CD4-positive, alpha-beta T cell treated with Interleukin-4 for 4 hours (primary cell): Measurements from ENCODE around the gene ANO2.
"Not testable (repeated sequence)": the region's sequence is repeated elsewhere in the genome, so short reads cannot be mapped to it uniquely, and the experiment has no call there.

Experiments used
- DNase-seq: peaks from one replicate; pipeline ENCODE4 v3.0.0-alpha.2; 2020

ANO2 gene

DNA sequence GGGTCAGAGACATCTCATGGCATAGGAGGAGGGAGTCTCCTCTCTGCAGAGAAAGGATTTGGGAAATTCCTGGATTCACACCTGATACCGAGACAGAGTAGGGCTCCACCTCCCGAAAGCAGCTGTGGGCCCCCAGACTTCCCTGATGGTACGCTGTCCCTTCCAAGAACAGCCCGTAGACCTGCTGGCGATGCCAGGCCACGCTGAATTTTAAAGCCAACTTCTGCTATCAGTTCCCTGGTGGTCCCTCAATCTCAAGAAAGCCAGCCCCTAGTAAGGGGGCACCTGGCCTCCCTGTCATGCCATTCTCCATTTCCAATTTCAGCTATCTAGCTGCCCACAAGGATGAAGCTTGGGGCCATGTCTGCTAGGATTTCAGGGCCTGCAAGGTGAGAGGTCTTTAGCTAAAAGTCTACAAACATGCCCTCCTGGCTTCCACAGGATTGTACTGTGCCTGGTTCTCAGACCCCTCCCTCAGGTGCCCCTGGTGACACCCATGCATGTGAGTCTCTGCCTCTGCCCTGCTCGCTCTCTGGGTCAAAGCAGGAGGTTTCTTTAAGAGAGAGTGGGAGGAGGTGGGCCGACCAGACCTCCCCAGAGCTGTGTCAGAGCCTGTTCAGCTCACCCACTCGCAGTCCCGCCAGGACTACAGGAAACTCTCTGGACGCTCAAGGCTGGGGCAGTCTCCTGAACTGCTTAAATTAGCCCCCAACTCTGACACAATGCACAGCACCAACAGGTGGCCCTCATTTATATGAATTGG, 30.5 kb downstream of the ANO2 start:
- DNase-seq: no peak

GRCh38 chr12:5913387-5913786, 31.7 kb downstream of the ANO2 start:
- DNase-seq: no peak

GRCh38 chr12:5912437-5913334, 32.4 kb downstream of the ANO2 start:
- DNase-seq: no peak

- DNase-seq: no peak
These were observed 33.0 kb downstream of the ANO2 start for GRCh38 chr12:5912011-5912410.

GRCh38 chr12:5910790-5911548, 34.1 kb downstream of the ANO2 start:
- no peak for DNase-seq

GRCh38 chr12:5909560-5909959, 35.5 kb downstream of the ANO2 start:
- no peak for DNase-seq

DNA sequence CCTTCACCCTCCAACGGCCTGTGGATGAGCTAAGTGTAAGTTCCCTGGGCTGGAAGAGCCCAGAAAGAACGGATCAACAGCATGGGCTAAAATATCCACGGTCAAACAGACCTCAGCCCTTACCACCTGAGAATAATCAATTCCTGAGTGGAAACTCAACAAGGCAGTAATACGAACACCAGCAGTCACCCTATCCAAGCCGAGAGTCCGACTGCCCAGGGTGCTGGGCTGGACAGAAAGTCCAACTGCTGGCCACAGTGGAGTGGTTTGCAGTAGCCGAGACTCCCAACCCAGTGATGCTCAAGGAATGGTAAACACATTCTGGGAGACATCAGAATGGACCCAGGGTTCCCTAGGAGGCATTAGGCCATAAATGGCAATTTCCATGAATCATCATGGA, 36.8 kb downstream of the ANO2 start:
- no peak for DNase-seq

DNA sequence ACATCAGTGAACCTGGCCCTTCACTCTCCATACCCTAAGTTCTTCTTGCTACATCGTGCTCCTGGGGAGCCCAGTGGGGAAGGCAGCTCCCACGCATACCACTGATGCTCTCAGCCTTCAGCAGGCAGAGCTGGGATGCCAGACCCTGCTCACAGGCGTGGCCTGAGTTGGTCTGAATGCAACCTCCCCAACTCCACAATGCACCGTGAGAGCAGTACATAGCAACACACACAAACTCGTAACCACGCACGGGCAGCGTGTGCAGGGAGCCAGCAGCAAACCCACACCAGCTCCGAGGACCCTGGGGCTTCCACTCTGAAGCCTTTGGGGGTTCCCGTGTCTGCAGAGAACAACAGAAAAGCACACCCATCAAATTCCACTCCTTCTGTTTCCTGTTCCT, 37.3 kb downstream of the ANO2 start:
- DNase-seq: no peak

- DNase-seq: no peak
These were observed 39.3 kb downstream of the ANO2 start for GRCh38 chr12:5905757-5906156.

DNA sequence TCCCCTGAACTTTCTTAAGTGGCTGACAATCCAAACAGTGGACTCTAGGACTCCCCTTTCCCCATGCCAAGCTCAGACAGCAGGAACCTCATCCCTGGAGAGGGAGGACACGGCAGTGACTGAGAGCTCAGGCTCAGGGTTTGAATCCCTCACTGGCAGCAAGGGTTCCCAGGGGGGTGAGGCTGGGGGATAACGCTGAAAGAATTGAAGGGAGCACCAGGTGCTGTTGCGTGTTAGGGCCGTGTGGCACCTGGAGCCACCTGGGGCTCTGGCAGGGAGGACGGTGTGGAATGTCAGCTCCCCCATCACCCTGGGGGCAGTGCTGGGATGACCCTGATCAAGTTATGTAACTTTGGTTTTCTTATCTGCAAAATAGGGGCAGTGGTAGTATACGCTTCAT, 40.1 kb downstream of the ANO2 start:
- DNase-seq: no peak

DNA sequence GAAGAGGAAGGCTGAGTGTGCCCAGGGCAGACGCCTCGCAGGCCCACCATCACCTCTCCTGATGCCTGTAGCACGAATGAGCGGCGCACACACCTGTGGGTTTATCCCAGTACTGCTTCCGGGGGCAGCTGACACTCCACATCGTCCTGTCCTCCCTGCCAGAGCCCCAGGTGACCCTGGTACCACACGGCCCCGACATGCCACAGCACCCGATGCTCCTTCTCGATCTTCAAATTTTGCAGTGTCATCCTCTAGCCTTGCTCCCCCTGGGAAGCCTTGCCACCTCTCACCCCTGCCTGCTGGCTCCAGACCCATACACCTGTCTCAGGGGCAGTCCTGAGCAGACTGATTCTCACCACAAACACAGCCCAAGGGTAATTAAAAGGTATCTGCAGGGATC, 40.6 kb downstream of the ANO2 start:
- no peak for DNase-seq

- no peak for DNase-seq
These were observed 42.3 kb downstream of the ANO2 start for GRCh38 chr12:5902736-5903135.

DNA sequence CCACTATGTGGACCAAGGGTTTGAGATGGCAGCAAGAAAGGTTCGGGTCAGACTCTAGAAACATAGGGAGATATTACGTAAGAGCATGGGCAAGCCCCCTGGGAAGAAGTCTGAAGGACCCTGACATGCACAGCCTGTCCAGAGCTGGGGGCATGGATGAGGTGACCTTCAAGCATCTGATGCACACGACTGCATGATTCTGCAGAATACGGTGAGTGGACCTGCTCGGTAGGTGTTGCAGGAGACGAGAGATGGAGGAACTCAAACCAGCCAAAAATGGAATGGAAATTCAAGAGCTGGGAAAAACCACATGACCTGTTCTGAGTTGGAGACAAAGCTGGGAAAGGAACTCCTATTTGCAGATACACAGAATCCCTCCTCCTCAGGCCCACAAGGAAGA, 43.6 kb downstream of the ANO2 start:
- no peak for DNase-seq

GRCh38 chr12:5900533-5901205, 44.4 kb downstream of the ANO2 start:
- no peak for DNase-seq

GRCh38 chr12:5900076-5900475, 45.0 kb downstream of the ANO2 start:
- DNase-seq: no peak

DNA sequence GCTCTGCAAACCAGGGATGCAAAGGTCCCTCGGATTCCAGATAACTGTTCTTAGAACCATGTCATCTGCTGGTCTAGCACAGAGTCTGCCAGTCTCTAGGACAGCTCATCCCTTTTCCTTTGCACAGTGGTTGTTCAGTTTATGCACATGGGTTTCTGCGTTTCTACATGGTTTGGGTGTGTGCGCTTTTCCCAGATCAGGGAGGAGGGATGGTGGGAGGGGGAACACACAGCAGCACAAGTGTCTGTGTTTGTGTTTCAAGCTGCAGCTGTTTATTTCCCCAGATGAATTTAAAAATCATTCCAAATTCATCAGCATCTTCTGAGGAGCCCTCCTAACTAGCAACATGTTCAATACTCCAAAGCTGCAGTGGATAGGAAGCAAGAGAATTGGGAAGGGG, 45.4 kb downstream of the ANO2 start:
- DNase-seq: no peak

DNA sequence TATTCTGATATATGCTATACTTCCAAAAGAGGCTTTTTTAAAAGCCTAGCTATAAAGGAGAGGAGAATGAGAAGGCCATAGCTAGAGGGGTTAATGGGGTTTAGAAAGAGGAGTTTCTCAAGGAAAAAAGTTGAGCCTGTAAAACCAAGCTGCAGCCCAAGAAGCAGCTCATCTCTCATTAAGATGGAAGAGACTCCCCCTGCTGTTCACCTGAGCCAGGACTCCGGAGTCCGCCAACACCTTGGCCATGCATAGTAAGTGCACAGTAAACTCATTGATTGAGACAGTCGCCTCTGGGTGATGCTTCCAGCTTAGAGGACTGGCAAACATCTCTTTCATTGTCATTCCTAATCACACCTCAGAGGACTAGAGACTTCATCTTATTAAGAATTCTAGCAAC, 46.2 kb downstream of the ANO2 start:
- no peak for DNase-seq

- DNase-seq: no peak
These were observed 55.5 kb downstream of the ANO2 start for GRCh38 chr12:5889381-5890047.

- DNase-seq: no peak
These were observed 56.2 kb downstream of the ANO2 start for GRCh38 chr12:5888816-5889315.

- DNase-seq: not testable (repeated sequence)
These were observed 57.2 kb downstream of the ANO2 start for GRCh38 chr12:5887819-5888218.

DNA sequence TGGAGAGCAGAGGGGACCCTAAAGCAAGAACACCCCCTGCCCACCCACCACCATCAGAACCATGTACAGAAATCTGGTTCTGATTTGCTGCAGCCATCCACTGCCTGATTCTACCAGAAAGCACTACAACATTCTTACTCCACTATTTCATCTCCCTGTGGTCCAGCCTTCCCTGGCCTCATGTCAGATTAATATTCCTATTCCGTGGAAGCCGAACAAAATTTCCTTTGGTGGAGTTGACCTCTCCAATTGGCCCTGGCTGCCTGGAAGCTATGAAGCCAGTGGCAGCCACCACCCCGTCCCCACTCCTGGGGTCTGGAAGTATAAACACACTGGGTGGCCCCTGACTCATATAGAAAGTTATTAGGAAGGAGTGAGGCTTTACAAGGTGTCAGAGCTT, 60.2 kb downstream of the ANO2 start:
- no peak for DNase-seq

GRCh38 chr12:5884285-5884684, 60.8 kb downstream of the ANO2 start:
- DNase-seq: no peak
